Measurements from ENCODE around the gene MYCL.

The MYCL gene, protein sequence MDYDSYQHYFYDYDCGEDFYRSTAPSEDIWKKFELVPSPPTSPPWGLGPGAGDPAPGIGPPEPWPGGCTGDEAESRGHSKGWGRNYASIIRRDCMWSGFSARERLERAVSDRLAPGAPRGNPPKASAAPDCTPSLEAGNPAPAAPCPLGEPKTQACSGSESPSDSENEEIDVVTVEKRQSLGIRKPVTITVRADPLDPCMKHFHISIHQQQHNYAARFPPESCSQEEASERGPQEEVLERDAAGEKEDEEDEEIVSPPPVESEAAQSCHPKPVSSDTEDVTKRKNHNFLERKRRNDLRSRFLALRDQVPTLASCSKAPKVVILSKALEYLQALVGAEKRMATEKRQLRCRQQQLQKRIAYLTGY

DNA sequence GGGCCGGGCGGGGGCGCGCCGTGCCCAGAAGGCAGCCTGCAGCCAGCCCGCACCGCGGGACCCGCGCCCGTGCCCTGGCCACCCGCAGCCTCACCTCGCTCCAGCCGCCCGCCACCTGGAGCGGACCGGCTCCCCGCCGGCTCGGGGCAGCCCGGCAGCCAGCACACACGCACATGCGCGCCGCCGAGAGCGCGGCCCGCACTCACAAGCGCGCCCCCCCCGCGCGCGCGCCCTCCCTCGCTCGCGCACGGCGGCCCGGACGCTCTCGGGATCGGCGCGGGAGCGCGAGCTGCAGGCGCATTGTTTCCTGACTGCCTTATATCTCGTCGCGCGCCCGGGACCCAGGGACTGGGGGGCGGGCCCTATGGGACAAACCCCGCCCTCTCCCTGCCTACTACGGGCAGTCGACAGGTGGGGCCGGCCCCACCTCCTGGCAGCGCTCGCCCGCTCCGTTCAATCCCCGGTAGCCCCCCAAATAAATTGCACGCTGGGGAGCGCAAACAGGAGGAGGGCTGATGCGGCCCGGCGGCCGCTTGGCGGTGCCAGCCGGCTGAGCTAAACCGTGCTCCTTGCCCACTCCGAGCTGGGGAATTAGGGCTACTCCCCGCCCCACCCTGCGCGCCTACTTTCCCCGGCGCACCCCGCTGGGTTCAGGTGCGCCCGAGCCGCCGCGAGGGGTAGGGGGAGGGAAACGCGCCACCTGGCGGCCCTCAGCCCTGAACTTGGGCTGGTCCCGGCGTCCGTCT, at the start of gene MYCL:
TSS of gene MYCL (minus strand) at position 204 of the 746 bp plus-strand sequence. CDS start 483 bp downstream, outside the sequence.
- peak; percentile 14 to 58 for DNase-seq

- DNase-seq = no peak
These were observed 48.2 kb upstream of the MYCL start for GRCh38 chr1:39949891-39950290.

GRCh38 chr1:39947260-39947659, 45.5 kb upstream of the MYCL start:
- no peak for DNase-seq

DNA sequence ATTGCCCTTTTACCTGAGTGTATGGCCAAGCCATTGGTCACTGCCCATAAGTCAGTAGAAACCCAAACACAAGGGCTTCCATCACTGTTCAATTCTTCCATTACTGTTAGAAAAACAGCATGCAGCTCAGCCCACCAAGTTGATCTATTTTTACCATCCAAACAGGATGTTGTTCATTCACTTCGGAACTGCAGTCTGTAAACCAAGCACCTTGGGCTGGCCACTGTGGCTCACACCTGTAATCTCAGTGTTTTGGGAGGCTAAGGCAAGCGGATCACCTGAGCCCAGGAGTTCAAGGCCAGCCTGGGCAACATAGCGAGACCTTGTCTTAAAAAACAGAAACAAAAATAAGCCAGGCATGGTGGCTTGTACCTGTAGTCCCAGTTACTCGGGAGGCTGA, 44.5 kb upstream of the MYCL start:
- no peak for DNase-seq

GRCh38 chr1:39944410-39945112, 42.8 kb upstream of the MYCL start:
- no peak for DNase-seq

- DNase-seq = no peak
These were observed 42.0 kb upstream of the MYCL start for GRCh38 chr1:39943471-39944290.

- no peak for DNase-seq
These were observed 39.5 kb upstream of the MYCL start for GRCh38 chr1:39940980-39941871.

- DNase-seq = no peak
These were observed 38.5 kb upstream of the MYCL start for GRCh38 chr1:39940253-39940652.

DNA sequence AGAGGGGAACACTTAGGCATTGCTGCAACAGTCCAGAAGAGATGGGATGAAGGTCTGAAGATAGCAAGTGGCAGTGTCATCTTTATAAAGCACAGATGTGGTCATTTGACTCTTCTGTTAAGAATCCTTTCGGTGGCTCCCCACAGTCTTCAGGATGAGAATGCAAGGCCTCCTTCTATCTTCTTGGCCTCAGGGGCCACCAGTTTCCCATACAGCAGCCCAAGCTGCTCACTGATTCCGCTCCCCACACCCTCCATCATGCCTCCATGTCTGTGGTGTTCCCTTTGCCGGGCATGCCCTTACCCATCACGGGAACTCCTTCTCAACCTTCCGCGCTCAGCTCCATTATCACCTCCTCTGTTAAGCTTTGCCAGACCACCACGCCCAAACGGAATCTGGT, 37.1 kb upstream of the MYCL start:
- no peak for DNase-seq

DNA sequence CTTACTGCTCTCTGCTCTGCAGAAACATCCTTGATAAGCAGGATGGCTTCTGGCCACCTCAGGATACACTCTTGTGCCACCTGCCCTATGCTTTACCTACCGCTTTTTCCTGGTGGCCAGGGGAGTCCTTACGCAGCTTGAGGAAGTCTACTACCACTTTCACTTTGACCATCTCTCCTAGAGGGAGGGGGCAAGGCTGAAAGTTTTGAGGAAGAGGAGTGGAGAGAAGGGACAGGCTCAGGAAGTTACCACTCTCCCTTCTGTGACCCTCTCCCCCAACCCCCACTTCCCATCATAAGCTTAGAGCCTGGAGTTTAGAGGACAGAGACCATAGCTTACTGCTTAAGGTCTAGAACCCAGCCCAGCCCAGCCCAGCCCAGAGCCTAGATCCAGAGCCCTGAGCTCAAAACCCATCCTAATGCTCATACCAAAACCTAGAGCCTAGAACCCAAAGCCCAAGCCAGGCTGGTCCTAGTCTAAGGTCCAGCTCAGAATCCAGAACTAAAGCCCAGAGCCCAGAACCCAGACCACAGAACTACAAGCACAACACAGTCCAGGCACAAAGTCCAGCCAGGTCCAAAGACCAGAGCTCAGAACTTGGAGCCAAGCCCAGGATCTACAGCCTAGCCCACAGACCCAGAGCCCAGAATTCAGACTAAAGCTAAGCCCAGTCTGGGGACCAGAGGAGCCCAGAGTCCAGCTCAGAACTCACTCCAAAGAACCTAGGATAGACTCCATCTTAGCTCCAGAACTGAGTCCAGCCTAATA, 35.2 kb upstream of the MYCL start:
- DNase-seq = no peak

DNA sequence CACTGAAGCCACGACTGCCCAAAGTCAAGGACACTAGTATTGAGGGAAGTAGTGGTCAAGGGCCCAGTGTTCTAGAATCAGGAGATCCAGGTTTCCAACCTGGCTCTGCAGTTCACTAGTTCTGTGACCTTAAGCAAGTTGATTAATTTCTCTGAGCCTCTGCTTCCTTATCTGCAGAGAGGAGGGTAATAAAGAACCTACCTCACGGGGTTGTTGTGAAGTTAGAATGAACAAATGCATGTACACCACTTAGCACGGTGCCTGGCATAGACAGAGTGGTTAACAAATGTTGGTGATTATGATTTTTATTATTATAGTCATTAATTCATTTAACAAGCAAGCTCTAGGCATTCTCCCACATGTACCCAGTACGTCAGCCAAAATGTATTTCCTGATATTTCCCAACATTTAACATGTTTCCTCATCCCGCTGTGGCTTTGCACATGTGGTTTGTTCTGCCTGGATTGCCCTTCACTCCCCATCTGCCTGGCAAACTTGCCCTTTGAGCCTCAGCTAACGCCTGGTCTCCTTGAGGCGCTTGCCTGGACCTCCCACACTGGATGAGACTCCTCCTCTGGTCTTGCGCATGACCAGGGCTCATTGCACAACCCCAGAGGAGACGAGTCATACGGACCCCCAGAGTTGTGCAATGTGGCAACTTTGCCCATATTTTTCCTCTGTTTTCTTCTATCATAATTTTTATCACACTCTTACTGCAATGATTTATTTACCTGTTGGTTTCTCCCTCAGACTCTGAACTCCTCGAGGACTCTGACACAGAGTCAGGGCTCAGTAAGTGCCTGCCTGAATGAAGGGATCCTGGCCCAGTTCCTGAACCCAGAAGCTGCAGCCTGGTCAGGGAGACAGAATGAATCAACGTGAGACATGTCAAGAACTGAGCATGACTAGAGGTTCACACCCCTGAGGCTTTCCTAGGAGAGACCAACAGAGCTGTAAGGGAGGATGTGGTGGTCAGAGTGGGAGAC, 32.5 kb upstream of the MYCL start:
- no peak for DNase-seq

- DNase-seq = no peak
These were observed 27.3 kb upstream of the MYCL start for GRCh38 chr1:39928809-39929587.

DNA sequence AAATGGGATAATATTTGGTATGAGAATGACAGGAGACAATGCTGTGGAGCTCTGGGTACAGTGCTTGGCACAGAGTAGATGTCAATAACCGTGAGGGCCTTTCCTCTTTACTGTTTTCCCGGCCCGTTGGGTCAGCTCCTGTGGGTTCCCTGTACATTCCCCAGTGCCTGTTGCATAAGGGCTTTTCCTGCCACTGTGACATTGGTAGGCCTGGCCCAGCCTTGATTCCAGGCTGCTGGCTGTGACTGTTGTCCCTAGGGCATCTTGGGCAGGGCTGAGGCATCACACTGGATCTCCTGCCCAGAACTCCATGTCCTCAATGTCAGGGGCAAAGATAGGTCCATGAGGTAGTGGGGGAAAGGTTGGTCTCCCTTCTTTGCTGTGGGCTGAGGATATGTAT, 25.8 kb upstream of the MYCL start:
- DNase-seq = no peak

DNA sequence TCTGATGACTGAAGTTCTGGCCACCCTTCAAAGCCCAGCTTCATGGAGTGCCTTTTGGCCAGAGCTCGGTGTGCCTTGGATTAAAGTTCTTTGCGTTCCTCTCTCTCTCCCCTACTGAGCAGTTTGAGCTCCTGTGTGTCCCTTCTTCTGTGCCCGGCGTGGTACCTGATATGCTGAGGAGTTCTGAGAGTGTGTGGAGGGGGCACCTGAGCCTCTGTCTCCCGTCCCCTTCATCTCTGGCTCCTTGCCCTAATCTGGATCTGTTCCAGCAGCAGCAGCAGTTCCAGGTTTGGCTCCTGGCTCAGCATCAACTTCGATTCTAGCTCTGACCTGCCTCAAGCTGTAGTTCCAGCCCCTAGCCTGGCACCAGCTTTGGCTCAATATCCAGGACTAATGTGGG, 25.1 kb upstream of the MYCL start:
- no peak for DNase-seq

GRCh38 chr1:39926343-39926793, 24.7 kb upstream of the MYCL start:
- no peak for DNase-seq

GRCh38 chr1:39925721-39926342, 24.1 kb upstream of the MYCL start:
- DNase-seq = no peak

DNA sequence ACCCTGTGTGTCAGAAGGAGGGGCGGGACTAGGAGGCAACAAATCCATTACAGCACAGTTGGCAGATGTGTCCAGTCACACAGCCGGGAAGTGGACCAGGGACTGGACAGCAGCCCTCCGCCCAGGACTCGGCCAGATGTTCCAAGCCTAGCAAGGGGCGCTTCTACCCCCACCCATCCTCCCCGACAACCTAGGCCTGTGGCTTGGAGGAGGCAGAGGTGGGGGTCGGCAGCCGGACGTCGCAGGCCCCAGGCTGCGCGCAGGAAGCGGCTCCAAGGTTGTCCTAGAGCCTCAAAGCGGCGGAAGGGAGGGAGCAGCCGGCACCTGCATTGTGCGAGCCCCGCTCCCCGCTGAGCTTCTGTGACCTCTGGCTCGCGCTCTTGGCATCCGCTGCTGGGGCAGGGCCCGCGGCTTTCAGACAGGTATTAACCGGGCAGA, 20.6 kb upstream of the MYCL start:
- DNase-seq = no peak

GRCh38 chr1:39919545-39919944, 17.8 kb upstream of the MYCL start:
- peak in 1 of 2 experiments; percentile 48 for DNase-seq
